Cerebellar cortex (tissue), 1 donor: Measurements from ENCODE around the gene CRPPA.
"Not testable (repeated sequence)": the region's sequence is repeated elsewhere in the genome, so short reads cannot be mapped to it uniquely, and the experiment has no call there.

Experiments used
- DNase-seq: peaks from one replicate; pipeline ENCODE4 v3.0.0-alpha.2; 2015; ENCODE audit warnings: low spot score

The CRPPA gene

GRCh38 chr7:16421333-16422102, at the start of gene CRPPA:
TSS of gene CRPPA (minus strand) at chr7:16421538. CDS start at chr7:16421322, 216 bp downstream.
- peak; percentile 42 for DNase-seq

- DNase-seq = peak; percentile 11
Observed at GRCh38 chr7:16465469-16466361, 44.4 kb upstream of the CRPPA start, which contains the start of gene SOSTDC1. TSS of gene SOSTDC1 (minus strand) at chr7:16465738. CDS start at chr7:16465668, 70 bp downstream.

GRCh38 chr7:16463949-16464715, 42.8 kb upstream of the CRPPA start:
- no peak for DNase-seq

- DNase-seq = no peak
Observed at GRCh38 chr7:16463520-16463919, 42.2 kb upstream of the CRPPA start.

- no peak for DNase-seq
Observed at GRCh38 chr7:16462431-16462889, 41.1 kb upstream of the CRPPA start.

- DNase-seq = no peak
Observed at GRCh38 chr7:16460789-16461493, 39.6 kb upstream of the CRPPA start.

GRCh38 chr7:16456303-16456702, 35.0 kb upstream of the CRPPA start:
- DNase-seq = not testable (repeated sequence)

- DNase-seq = no peak
Observed at GRCh38 chr7:16455591-16455990, 34.3 kb upstream of the CRPPA start.

- DNase-seq = no peak
Observed at GRCh38 chr7:16450366-16450765, 29.0 kb upstream of the CRPPA start.

GRCh38 chr7:16447876-16448275, 26.5 kb upstream of the CRPPA start:
- DNase-seq = no peak

- DNase-seq = no peak
Observed at GRCh38 chr7:16446508-16446907, 25.2 kb upstream of the CRPPA start.

GRCh38 chr7:16443871-16444270, 22.5 kb upstream of the CRPPA start:
- DNase-seq = not testable (repeated sequence)

GRCh38 chr7:16438988-16439387, 17.6 kb upstream of the CRPPA start:
- DNase-seq = no peak

- no peak for DNase-seq
Observed at GRCh38 chr7:16436306-16436705, 15.0 kb upstream of the CRPPA start.

GRCh38 chr7:16433568-16434122, 12.3 kb upstream of the CRPPA start:
- no peak for DNase-seq

GRCh38 chr7:16432425-16432731, 11.0 kb upstream of the CRPPA start:
- DNase-seq = no peak

- DNase-seq = peak; percentile 25
Observed at GRCh38 chr7:16431646-16432424, 10.5 kb upstream of the CRPPA start.

- DNase-seq = no peak
Observed at GRCh38 chr7:16430133-16430532, 8.8 kb upstream of the CRPPA start.

GRCh38 chr7:16428672-16429071, 7.3 kb upstream of the CRPPA start:
- no peak for DNase-seq

GRCh38 chr7:16428182-16428581, 6.8 kb upstream of the CRPPA start:
- no peak for DNase-seq
